HG02981 (cell line): Measurements from ENCODE around the gene DGKZ.
"Not testable (repeated sequence)": the region's sequence is repeated elsewhere in the genome, so short reads cannot be mapped to it uniquely, and the experiment has no call there.

Experiments
- ATAC-seq: cut with Tn5 transposase; IDR thresholded peaks from one replicate; pipeline ENCODE4 v1.9.1; 2021; ENCODE audit warnings: mild to moderate bottlenecking, moderate library complexity; ENCODE audit not compliant: unreplicated experiment

Gene DGKZ, protein sequence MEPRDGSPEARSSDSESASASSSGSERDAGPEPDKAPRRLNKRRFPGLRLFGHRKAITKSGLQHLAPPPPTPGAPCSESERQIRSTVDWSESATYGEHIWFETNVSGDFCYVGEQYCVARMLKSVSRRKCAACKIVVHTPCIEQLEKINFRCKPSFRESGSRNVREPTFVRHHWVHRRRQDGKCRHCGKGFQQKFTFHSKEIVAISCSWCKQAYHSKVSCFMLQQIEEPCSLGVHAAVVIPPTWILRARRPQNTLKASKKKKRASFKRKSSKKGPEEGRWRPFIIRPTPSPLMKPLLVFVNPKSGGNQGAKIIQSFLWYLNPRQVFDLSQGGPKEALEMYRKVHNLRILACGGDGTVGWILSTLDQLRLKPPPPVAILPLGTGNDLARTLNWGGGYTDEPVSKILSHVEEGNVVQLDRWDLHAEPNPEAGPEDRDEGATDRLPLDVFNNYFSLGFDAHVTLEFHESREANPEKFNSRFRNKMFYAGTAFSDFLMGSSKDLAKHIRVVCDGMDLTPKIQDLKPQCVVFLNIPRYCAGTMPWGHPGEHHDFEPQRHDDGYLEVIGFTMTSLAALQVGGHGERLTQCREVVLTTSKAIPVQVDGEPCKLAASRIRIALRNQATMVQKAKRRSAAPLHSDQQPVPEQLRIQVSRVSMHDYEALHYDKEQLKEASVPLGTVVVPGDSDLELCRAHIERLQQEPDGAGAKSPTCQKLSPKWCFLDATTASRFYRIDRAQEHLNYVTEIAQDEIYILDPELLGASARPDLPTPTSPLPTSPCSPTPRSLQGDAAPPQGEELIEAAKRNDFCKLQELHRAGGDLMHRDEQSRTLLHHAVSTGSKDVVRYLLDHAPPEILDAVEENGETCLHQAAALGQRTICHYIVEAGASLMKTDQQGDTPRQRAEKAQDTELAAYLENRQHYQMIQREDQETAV

DNA sequence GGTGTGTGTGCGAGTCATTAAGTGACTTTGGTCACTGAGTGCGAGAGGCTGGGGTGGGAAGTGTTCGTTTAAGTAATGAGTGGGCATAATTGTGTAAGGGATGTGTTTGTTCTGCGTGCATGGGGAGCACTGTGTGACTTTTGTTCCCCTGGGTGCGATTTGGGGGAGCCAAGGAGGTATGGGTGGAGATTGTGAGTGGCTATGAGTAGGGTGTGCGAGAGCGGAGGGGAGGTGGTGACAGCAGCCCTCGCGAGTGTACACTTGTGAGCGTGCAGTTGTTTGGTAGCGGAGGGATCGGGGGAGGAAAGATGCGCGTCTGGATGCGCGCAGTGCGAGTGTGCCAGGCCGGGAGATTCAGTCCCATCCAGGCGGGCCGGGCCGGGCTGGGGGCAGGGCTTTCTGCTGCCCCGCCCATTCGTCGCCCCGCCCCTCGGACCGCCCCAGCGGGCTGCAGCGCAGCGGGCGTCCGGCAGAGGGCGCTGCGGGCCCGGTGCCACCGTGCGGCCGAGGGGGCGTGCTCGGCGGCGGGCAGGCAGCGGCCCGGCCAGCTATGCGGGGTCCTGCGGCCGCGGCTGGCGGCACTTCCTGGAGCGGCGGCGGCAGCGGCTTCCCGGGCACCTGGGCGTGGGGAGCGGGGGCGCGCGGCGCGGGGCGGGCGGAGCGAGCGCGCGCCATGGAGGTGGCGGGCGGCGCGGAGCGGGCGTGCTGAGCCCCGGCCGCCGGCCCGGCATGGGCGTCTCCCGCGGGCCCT lies at the start of gene DGKZ:
Gene DGKZ (plus strand): TSS at position 578 of the 751 bp plus-strand sequence. CDS start 197 bp downstream, outside the sequence.
- peak; percentile 57 for ATAC-seq

DNA sequence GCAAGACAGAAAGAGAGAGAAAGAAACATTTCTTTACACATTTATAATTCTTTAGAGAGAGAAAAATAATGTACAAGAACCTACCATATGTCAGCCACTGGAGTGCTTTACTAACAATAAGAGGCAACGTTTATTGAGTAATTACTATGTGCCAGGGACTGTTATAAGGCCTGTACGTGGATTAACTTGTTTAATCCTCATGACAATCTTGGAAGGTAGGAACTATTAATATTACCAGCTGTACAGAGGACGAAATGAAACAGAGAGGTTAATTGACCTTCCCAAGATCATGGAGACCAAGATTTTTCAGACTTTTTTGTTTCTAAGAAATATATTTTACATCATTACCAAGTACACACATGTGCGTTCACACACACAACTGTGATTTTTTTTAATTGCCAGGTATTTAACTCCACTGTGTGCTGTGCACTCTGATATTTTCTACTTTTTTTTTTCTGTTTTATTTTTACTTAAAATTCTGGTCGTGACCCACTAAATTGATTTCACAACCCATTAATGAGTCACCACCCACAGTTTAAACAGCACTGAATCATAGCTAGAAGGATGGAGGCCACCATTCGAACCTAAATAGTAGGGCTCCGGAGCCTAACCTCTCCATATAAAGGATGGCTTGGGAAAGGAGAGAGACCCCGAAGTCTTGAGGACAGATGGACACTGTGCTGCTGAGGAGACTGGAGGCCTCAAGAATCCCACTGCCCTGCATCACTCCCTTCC lies 48.4 kb upstream of the DGKZ start:
- no peak for ATAC-seq

DNA sequence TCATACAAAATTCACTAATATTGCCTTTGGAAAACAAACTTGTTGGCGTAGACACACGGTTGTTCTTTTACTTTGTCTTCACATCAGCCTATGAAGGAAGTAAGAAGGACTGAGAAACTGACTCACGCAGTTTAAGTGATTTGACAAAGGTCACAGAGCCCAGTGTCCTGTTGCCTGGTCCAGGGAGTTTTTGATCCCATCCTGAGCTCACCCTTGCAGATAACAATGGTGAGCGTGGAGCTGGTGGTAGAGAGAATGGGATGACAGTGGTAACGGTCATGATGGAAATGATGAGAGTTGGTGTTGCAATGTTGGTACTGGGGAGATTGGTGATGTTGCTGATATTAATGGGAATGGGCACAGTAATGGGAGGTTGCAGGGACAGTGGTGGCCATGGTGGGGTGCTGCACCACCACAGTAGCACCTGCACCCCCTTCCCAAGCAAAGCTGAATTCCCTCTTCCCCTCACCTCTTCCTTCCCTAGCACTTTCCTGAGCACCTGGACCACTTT lies 47.8 kb upstream of the DGKZ start:
- ATAC-seq, result no peak

DNA sequence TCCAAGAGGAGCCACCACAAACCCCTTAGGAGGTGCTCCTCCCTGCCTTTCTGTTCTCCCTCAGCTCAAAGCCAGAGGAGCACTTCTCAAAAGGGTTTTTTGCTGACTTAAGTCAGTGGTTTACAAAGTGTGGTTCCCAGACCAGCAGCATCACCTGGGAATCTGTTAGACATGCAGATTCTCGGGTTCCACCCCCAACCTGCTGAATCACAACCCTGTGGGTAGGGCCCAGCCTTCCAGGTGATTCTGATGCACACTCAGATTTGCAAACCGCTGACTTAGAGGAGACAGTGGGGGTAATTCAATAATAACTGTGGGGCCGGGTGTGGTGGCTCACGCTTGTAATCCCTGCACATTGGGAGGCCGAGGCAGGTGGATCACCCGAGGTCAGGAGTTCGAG lies 47.0 kb upstream of the DGKZ start:
- ATAC-seq, result no peak

DNA sequence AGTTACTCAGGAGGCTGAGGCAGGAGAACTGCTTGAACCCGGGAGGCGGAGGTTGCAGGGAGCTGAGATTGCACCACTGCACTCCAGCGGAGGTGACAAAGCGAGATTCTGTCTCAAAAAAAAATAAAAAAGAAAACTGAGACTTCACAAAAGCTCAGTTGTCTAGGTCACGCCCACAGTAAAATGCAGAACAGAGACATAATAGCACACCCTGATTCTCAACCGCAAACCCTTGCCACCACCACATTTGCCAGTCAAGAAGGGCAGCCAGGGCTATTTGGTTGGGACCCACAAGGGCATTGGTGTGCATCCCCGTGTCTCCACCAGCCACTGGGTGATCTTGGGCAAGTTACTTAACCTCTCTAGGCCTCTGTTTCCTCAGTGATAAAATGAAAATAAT lies 44.4 kb upstream of the DGKZ start:
- ATAC-seq, result no peak

DNA sequence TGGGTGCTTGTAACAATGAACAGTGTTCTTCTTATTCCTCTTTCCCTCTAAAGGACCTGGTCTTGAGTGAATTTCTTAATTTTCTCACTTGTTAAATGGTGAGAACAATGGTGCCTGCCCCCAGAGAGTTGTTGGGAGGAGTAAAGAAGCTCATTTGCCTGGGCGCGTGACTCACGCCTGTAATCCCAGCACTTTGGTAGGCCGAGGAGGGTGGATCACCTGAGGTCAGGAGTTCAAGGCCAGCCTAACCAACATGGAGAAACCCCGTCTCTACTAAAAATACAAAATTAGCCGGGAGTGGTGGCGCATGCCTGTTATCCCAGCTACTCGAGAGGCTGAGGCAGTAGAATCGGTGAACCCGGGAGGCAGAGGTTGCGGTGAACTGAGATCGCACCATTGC lies 43.2 kb upstream of the DGKZ start:
- ATAC-seq, result not testable (repeated sequence)

DNA sequence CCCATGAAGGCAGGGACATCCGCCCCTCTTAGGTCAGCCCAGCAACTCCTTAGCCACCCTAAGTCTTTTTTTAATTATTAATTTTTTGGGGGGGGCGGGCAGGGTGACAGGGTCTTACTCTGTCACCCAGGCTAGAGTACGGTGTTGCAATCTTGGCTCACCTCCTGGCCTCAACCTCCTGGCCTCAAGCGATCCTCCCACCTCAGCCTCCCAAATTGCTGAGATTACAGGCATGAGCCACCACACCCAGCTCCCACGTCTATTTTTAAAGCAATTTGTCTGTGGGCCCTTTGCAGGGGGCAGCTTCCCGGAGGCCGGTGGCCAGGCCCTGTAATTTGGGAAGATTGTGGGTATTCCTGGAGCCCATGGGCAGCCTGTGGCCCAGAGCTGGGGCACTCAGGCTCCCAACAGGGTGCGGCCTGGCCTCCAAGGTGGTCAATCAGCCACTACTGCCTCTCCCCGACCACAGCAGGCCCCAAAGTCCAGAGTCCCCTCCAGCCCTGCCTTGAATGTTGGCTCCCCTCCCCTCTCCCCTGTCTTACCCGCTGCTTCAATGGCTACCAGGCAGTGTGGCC lies 42.6 kb upstream of the DGKZ start:
- ATAC-seq, result no peak

DNA sequence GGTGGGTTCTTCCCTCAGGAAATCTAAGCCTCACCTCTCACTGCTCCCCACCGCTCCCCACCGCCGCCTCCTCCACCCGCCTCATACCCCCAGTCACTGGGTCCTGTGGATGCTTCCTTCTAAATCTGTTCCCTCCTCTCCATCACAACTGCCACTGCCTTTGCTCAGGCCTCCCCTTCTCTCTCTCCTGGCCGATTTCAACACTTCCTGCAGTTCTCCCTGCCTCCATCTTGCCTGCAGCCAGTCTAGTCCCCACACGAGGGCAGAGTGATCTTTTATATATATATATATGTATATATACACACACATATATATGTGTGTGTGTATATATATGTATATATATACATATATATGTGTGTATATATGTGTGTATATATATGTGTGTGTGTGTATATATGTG lies 42.0 kb upstream of the DGKZ start:
- ATAC-seq, result no peak

DNA sequence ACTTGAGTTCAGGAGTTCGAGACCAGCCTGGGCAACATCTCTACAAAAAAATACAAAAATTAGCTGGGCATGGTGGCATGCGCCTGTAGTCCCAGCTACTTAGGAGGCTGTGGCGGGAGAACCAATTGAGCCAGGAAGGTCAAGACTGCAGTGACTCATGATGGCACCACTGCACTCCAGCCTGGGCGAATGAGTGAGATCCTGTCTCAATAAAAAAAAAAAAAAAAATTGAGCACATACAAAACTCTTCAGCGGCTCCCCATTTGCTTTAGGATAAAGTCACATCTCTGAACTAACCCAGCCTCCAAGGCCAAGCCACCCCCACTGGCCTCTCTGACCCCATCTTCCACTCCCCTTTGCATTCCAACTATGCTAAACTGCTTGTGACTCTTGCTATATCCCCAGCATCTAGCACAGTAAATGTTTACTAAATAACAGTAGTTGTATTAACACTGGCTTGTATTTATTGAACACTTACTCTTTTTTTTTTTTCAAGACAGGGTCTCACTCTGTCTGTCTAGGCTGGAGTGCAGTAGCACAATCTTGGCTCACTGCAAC lies 40.9 kb upstream of the DGKZ start:
- no peak for ATAC-seq

DNA sequence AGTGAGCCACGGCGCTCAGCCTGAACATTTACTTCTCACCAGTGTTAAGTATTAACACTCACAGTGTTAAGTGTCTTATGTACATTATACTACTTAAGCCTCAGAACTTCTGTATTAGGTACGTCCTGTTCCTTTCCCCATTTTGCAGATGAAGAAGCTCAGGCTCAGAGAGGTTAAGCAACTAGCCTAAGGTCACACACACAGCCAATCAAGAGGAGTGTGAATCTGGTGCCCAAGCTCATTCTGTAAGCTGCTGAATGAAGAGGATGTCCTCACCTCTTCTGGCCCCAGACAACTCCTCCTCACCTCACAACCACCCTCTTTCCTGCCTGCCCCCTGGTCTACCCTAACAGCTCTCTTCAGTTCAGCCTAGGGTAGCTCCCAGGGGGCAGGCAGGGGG lies 39.9 kb upstream of the DGKZ start:
- no peak for ATAC-seq

DNA sequence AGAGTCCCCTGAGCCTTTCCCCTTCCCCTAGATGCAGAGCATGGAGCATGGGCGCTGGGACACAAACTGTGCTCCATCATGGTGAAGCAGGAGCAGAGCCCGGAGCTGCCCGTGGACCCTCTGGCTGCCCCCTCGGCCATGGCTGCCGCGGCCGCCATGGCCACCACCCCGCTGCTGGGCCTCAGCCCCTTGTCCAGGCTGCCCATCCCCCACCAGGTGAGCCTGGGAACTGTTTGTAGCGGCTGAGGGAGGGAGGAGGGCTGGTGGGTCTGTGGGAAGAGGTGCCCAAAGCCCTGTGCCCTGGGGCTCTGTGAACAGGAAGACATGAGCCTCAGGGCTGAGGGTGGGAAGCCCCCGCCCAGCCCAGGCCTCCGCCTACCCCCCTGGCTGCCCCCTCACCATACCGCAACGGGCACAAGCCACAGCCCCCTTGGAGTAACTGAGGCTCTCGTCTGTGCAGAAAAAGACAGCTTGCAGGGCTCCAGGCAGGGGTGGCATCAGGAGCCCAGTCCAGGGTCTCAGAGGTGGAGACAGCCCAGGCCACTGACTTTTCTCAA lies 39.4 kb upstream of the DGKZ start:
- no peak for ATAC-seq

DNA sequence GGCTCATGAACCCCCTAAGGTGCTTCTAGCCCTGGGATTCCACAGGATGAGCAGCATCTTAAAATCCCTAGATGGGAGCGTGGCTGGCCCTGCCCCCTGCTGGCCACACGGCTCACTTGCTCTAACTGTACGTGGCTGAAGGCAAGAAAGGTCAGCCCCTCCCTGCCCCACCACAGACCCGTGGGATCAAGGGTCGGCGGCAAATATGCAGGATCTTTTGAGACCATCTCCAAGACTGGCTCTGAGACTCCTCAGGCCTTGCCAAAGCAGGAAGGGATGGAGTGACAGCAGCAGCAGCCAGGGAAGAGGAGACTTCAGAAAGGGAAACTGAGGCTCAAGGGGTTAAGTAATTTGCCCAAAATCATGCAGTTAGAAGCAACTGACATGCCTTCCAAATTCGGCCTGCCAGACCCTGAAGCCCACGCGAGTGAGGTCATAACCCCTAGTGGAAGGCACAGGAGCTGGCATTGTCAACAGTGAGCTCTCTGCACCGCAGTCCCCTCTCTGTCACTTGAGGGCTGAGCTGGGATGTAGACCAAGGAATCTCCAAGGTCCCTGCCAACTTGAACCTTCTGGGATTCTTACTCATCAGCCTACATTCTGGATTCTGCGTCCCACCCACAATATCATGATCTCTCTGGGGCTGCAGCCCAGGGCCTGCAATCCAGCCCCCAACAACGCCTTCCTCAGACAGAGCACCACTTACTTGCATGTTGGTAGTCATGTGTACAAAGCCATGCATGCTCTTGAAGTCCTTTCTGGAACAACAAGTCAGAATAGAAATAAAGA lies 38.4 kb upstream of the DGKZ start:
- peak; percentile 59 for ATAC-seq

DNA sequence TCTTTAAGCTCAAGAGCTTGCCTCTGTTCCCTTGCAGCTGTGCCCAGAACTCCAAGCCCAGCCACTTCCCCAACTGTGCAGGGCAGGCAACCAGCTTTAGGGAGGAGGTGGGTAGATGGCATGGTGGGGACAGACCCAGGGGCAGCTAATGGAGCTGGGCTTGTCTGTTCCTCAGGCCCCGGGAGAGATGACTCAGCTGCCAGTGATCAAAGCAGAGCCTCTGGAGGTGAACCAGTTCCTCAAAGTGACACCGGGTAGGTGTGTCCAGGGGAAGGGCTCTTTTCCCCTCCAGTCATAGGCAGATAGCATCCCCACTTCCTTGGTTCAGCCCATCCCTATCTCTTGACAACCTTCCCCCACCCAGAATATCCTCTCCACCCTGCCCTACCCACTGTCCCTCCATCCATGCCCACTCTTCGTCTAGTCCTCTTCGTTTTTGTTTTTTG lies 37.4 kb upstream of the DGKZ start:
- no peak for ATAC-seq

DNA sequence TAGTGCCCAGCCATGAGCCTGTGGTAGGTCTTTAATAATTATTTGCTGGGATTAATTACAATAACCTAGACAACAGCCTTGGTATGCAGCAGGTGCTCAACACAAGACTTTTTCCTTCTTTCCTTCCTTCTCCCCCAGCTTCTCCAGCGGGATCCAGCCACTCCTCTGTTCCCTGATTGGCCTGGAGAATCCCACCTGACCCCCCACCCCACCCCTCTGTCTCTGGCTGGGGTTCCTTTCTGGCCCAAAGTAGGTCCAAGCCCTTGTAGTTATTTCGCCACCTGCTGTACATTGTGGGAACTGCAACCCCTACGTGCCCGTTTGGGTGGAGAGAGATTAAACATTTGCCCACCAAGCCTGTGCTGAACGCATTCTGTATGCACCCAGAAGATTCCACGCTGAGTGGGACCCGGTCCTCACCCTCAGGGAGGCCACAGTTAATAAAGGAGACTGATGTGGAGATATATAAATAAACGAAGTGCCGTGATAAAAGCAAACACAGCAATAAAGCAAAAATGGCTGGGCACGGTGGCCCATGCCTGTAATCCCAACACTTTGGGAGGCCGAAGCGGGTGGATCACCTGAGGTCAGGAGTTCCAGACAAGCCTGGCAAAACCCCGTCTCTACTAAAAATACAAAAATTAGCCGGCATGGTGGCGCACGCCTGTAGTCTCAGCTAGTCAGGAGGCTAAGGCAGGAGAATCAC lies 32.1 kb upstream of the DGKZ start:
- no peak for ATAC-seq

DNA sequence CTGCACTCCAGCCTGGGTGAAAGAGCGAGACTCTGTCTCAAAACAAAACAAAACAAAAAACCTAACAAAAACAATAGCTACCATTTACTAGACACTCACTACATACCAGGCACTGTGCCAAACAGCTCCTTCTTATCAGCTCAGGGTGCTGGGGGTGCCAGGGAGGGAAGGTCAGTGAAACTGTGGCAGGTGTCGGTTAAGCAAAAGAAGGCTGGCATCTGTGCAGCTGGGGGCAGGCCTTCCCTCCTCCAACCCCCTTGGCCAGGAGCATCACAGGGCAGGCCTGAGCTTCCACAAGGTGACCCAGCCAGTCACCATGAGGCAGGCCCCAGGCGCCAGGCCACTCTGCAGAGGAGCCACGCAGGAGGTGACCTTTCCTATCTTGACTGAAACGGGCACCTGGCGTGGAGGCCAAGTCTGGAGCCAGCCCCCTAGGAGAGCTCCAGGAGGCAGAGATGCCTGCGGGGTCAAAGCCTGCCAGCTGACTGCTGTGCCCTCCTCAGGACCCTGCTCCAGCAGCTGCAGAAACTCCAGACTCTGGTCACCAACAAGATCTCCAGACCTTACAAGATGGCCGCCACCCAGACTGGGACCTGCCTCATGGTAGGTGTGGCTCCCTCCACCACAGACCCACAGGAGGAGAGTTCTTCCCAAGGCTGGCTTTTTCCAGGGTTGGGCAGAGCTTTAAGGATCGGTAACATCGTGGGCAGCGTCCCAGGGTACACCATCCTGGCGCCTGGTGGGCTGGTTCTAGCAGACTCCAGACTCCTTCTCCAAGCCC lies 31.3 kb upstream of the DGKZ start:
- ATAC-seq, result no peak

DNA sequence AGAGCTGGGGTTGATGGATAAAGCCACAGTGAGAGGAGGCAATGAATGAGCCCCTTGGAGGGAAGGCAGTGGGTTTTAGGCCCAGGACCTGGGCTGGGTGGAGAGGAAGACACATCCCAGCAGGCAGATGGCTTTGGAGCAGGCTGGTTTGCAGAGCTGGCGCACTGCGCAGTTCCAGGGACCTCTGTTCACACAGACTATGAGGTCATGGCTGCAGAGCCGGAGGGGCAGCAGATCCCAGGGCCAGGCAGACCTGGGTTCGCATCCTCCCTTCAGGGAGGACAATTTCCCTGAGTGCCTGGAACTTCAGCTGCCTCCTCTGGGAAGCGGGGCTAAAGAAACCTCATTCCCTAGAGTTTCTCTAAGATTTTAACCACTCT lies 28.2 kb upstream of the DGKZ start:
- ATAC-seq, result no peak

DNA sequence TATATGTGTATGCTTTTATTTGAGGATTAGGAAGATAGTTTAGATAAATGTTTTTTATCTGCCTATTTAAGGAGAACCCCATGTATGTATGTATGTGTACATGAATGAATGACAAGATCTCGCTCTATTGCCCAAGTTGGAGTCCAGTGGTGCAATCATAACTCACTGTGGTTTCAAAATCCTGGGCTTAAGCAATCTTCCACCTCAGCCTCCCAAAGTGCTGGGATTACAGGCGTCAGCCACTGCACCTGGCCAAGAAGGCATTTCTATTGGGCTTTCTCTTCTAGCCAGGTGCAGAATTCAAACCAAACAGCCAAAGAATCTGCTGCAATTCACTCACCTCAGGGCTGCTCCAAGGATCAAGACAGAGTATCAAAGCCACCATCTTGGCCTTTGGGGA lies 25.5 kb upstream of the DGKZ start:
- ATAC-seq, result no peak
